IMR-90 (cell line): ENCODE data around the gene ATRAID. TPM values are rescaled to one million over a fixed set of nuclear protein-coding genes. Genes with fewer than 3 reads are reported as not detected.

Source experiments
- ATAC-seq: fragments of 200-7000 bp; cut with Tn5 transposase; 2 replicates; pipeline ENCODE4 v1.9.1; 2020; ENCODE audit warnings: low read depth, mild to moderate bottlenecking, moderate library complexity
- BruUV-seq: library from RNA; stranded (reverse); fragments of 400-500 nt; replicated peaks from 2 replicates; lab custom pipeline; 2021; lab: Mats Ljungman, UMichigan
- CTCF ChIA-PET: fragments of 300-600 bp; formaldehyde crosslinking; extraction: SDS; loops from one replicate; lab custom pipeline; 2021; ENCODE audit warnings: antibody characterized with exemption; lab: Yijun Ruan, JAX
- POLR2A ChIA-PET: fragments of 300-600 bp; sonication (Branson Sonifier 250); formaldehyde crosslinking; loops from one replicate; lab custom pipeline; 2022; ENCODE audit warnings: antibody characterized with exemption; ENCODE audit not compliant: unreplicated experiment; lab: Charles Lee
- DNase-seq: peaks from one replicate; pipeline ENCODE4 v3.0.0; 2013
- H2AFZ ChIP-seq: replicated peaks from 2 replicates; pipeline ENCODE3; 2013; ENCODE audit warnings: low read length, mild to moderate bottlenecking; ENCODE audit not compliant: poor library complexity
- H2AK5ac ChIP-seq: 2 replicates; pipeline ENCODE4 v1.6.1; 2013; ENCODE audit warnings: low read depth, low read length, inconsistent platforms
- H2AK9ac ChIP-seq: replicated peaks from 2 replicates; pipeline ENCODE3; 2013; ENCODE audit warnings: mild to moderate bottlenecking, low read depth, low read length, moderate library complexity; ENCODE audit not compliant: poor library complexity
- H2BK120ac ChIP-seq: 2 replicates; pipeline ENCODE4 v1.6.1; 2013; ENCODE audit warnings: low read depth, low read length, inconsistent platforms
- H2BK15ac ChIP-seq: 3 replicates; pipeline ENCODE4 v1.6.1; 2013; ENCODE audit warnings: low read depth, low read length, inconsistent platforms
- H2BK20ac ChIP-seq: 2 replicates; pipeline ENCODE4 v1.6.1; 2013; ENCODE audit warnings: low read depth, mild to moderate bottlenecking, inconsistent platforms, low read length, moderate library complexity
- H2BK5ac ChIP-seq: 2 replicates; pipeline ENCODE4 v1.6.1; 2013; ENCODE audit warnings: mild to moderate bottlenecking, low read depth, low read length, inconsistent platforms; ENCODE audit not compliant: poor library complexity, severe bottlenecking
- H3K14ac ChIP-seq: replicated peaks from 2 replicates; pipeline ENCODE4 v1.6.1; 2013; ENCODE audit warnings: low read depth, low read length, inconsistent platforms
- H3K18ac ChIP-seq: 2 replicates; pipeline ENCODE4 v1.6.1; 2013; ENCODE audit warnings: low read depth, low read length, control low read depth
- H3K23ac ChIP-seq: 2 replicates; pipeline ENCODE4 v1.6.1; 2013; ENCODE audit warnings: low read depth, low read length, inconsistent platforms
- H3K27ac ChIP-seq: 2 replicates; pipeline ENCODE4 v1.5.1; 2013; ENCODE audit warnings: mild to moderate bottlenecking, control low read depth, low read length; ENCODE audit not compliant: insufficient read depth
- H3K27me3 ChIP-seq: 2 replicates; pipeline ENCODE4 v1.6.1; 2013; ENCODE audit warnings: low read length; ENCODE audit not compliant: control insufficient read depth, insufficient read depth
- H3K36me3 ChIP-seq: 2 replicates; pipeline ENCODE4 v1.6.1; 2013; ENCODE audit warnings: low read length, mixed read lengths; ENCODE audit not compliant: control insufficient read depth, insufficient read depth
- H3K4ac ChIP-seq: 2 replicates; pipeline ENCODE4 v1.6.1; 2013; ENCODE audit warnings: low read depth, low read length, inconsistent platforms
- H3K4me1 ChIP-seq: 2 replicates; pipeline ENCODE4 v1.6.1; 2013; ENCODE audit warnings: low read length, mixed read lengths; ENCODE audit not compliant: control insufficient read depth, insufficient read depth
- H3K4me2 ChIP-seq: 2 replicates; pipeline ENCODE4 v1.6.1; 2013; ENCODE audit warnings: low read depth, mild to moderate bottlenecking, control low read depth, low read length, moderate library complexity
- H3K4me3 ChIP-seq: 2 replicates; pipeline ENCODE4 v1.5.1; 2013; ENCODE audit warnings: low read depth, mild to moderate bottlenecking, control low read depth, low read length, moderate library complexity; ENCODE audit not compliant: insufficient read depth
- H3K56ac ChIP-seq: 2 replicates; pipeline ENCODE4 v1.6.1; 2013; ENCODE audit warnings: low read length, inconsistent platforms; ENCODE audit not compliant: insufficient read depth; ENCODE audit errors: extremely low read depth
- H3K79me1 ChIP-seq, 2 experiments: 2 replicates each; pipeline ENCODE4 v1.6.1; 2013; ENCODE audit warnings: low read length in 2 of 2, inconsistent platforms in 1 of 2, low read depth in 1 of 2
- H3K9ac ChIP-seq: 2 replicates; pipeline ENCODE4 v1.6.1; 2013; ENCODE audit warnings: low read depth, low read length, control low read depth
- H3K9me1 ChIP-seq: 2 replicates; pipeline ENCODE4 v1.6.1; 2013; ENCODE audit warnings: low read length, inconsistent platforms; ENCODE audit not compliant: insufficient read depth
- H3K9me3 ChIP-seq: 2 replicates; pipeline ENCODE4 v1.6.1; 2013; ENCODE audit warnings: low read length; ENCODE audit not compliant: control insufficient read depth, insufficient read depth
- H4K20me1 ChIP-seq: 2 replicates; pipeline ENCODE4 v1.6.1; 2013; ENCODE audit warnings: low read length, inconsistent platforms; ENCODE audit not compliant: insufficient read depth
- H4K5ac ChIP-seq: 2 replicates; pipeline ENCODE4 v1.6.1; 2013; ENCODE audit warnings: mild to moderate bottlenecking, low read depth, low read length, control low read depth
- H4K8ac ChIP-seq, 2 experiments: 2 replicates each; pipeline ENCODE4 v1.6.1; 2013; ENCODE audit warnings: low read depth in 2 of 2, low read length in 2 of 2, control low read depth in 1 of 2, inconsistent platforms in 1 of 2
- H4K91ac ChIP-seq: 2 replicates; pipeline ENCODE4 v1.6.1; 2013; ENCODE audit warnings: low read depth, low read length, inconsistent platforms; ENCODE audit not compliant: insufficient read depth
- BHLHE40 ChIP-seq: fragments of 150-350 bp; IDR thresholded peaks from 2 replicates; pipeline ENCODE4 v1.6.1; 2016; ENCODE audit warnings: mild to moderate bottlenecking, low read depth, low read length
- CHD1 ChIP-seq: IDR thresholded peaks from 2 replicates; pipeline ENCODE4 v1.6.1; 2012; ENCODE audit warnings: low read depth, low read length, improper control_type of control experiment
- CTCF ChIP-seq: conservative IDR thresholded peaks from 2 replicates; pipeline ENCODE4 v1.5.1; 2012; ENCODE audit warnings: mild to moderate bottlenecking, low read depth, low read length, improper control_type of control experiment
- ELK1 ChIP-seq: fragments of 150-350 bp; IDR thresholded peaks from 2 replicates; pipeline ENCODE4 v1.6.1; 2016; ENCODE audit warnings: low read depth, mild to moderate bottlenecking, low read length, moderate library complexity, borderline replicate concordance
- FOS ChIP-seq: fragments of 150-350 bp; IDR thresholded peaks from 2 replicates; pipeline ENCODE4 v1.6.1; 2016; ENCODE audit warnings: low read depth, low read length
- MAFK ChIP-seq: IDR thresholded peaks from 2 replicates; pipeline ENCODE4 v1.6.1; 2012; ENCODE audit warnings: low read depth, low read length, improper control_type of control experiment
- MAZ ChIP-seq: IDR thresholded peaks from 2 replicates; pipeline ENCODE4 v1.6.1; 2012; ENCODE audit warnings: low read depth, mild to moderate bottlenecking, low read length, improper control_type of control experiment, moderate library complexity, borderline replicate concordance
- NFE2L2 ChIP-seq: fragments of 150-350 bp; IDR thresholded peaks from 2 replicates; pipeline ENCODE4 v1.6.1; 2016; ENCODE audit warnings: low read depth, mild to moderate bottlenecking, low read length
- POLR2A ChIP-seq: IDR thresholded peaks from 2 replicates; pipeline ENCODE4 v1.6.1; 2012; ENCODE audit warnings: mild to moderate bottlenecking, low read depth, low read length
- RAD21 ChIP-seq: IDR thresholded peaks from 2 replicates; pipeline ENCODE4 v1.6.1; 2012; ENCODE audit warnings: low read length, improper control_type of control experiment
- RCOR1 ChIP-seq: IDR thresholded peaks from 2 replicates; pipeline ENCODE4 v1.6.1; 2012; ENCODE audit warnings: mild to moderate bottlenecking, low read length, improper control_type of control experiment; ENCODE audit not compliant: insufficient replicate concordance
- SMC3 ChIP-seq: fragments of 150-350 bp; IDR thresholded peaks from 2 replicates; pipeline ENCODE4 v1.6.1; 2016; ENCODE audit warnings: low read depth, mild to moderate bottlenecking, antibody characterized with exemption, low read length, moderate library complexity
- USF2 ChIP-seq: fragments of 150-350 bp; IDR thresholded peaks from 2 replicates; pipeline ENCODE4 v1.6.1; 2017; ENCODE audit warnings: mild to moderate bottlenecking, antibody characterized with exemption, low read length, low read depth
- WGBS, 2 experiments: methylation state at CpG; one replicate each; pipeline versions ENCODE4 v1.1.5 to v1.1.7; 2013; ENCODE audit warnings: missing lambda C conversion rate in 2 of 2; ENCODE audit not compliant: insufficient read length in 1 of 2; ENCODE audit errors: extremely low coverage in 2 of 2; 5-methylcytosine and 5-hydroxymethylcytosine counted together
- dilution Hi-C: fragments of 300-500 bp; cut with HindIII; formaldehyde crosslinking; loops from one replicate; pipeline ENCODE4 v1.14.3; 2018; ENCODE audit warnings: low sequenced_read_pairs; ENCODE audit not compliant: unreplicated experiment
- in situ Hi-C: fragments of 300-500 bp; cut with MboI; formaldehyde crosslinking; loops from 3 replicates; pipeline ENCODE4 v1.14.3; 2019; ENCODE audit warnings: low sequenced_read_pairs, inconsistent platforms, mixed read lengths
- intact Hi-C: fragments of 100-400 bp; cut with micrococcal nuclease; formaldehyde crosslinking; loops from 2 replicates; pipeline ENCODE4 v1.10.0; 2022
- polyA plus RNA-seq, 3 experiments: library from polyadenylated mRNA; depleted of rRNA; stranded (reverse); fragments of >200 nt; gene quantifications; 2 replicates each; pipeline ENCODE4 v1.2.3, GENCODE V29; 2012; ENCODE audit warnings: low replicate concordance in 1 of 3
- total RNA-seq: library from RNA; depleted of rRNA; stranded (reverse); fragments of >200 nt; gene quantifications from 2 replicates; pipeline ENCODE4 v1.2.3, GENCODE V29; 2012

Gene ATRAID
- total and polyA plus RNA-seq, 2 of the 4 experiments (the other 2 are of a cell fraction) = 138 to 173 TPM

- TF ChIP-seq SMC3 (no peak), RAD21 (no peak), MAZ (no peak), RCOR1 (no peak), FOS (no peak), ELK1 (no peak), MAFK (no peak), CHD1 (no peak), NFE2L2 (no peak), POLR2A (no peak), CTCF (no peak), BHLHE40 (no peak), USF2 (no peak)
- H2BK15ac ChIP-seq = no peak overlapping the region
- H2BK20ac ChIP-seq = no peak overlapping the region
- no peak overlapping the region for H4K5ac ChIP-seq
- H3K56ac ChIP-seq = no peak overlapping the region
- H2BK120ac ChIP-seq = no peak overlapping the region
- H3K18ac ChIP-seq = no peak overlapping the region
- H3K4ac ChIP-seq = no peak overlapping the region
- H3K4me3 ChIP-seq = no peak overlapping the region
- H3K4me2 ChIP-seq = no peak overlapping the region
- H2AFZ ChIP-seq = no peak overlapping the region
- DNase-seq = no peak
- in situ Hi-C loops = no loop called here
- no peak overlapping the region for H2BK5ac ChIP-seq
- H4K8ac ChIP-seq = no peak overlapping the region
- no peaks in the 10 kb centered on the region for H3K9me3 ChIP-seq
- no peak overlapping the region for H4K91ac ChIP-seq
- ChIA-PET CTCF (interaction anchor here (1.2 kb wide), 1 partner anchor 61 kb away, joined by 5 read pairs; no protein-coding TSS in a partner anchor), POLR2A (no interaction called here)
- no peak overlapping the region for H3K14ac ChIP-seq
- peaks cover 69% of the 10 kb centered on the region for H3K36me3 ChIP-seq
- no peak for ATAC-seq
- H3K9ac ChIP-seq = no peak overlapping the region
- no peak overlapping the region for H3K27ac ChIP-seq
- dilution Hi-C loops = no loop called here
- no peak overlapping the region for H3K23ac ChIP-seq
- 71% methylated on average over 10 of the region's 24 CpGs; no CpG with 5 or more reads in 1 of the 2 experiments for WGBS, 2 experiments
- H4K20me1 ChIP-seq = no peaks in the 10 kb centered on the region; the same call in 1 of the 2 replicates
- peak overlapping the region; percentile 42 for H2AK9ac ChIP-seq
- no TSS peak for BruUV-seq
- H2AK5ac ChIP-seq = no peak overlapping the region
- intact Hi-C loops = no loop called here
- H3K4me1 ChIP-seq = no peaks in the 10 kb centered on the region
- H3K79me1 ChIP-seq = no peaks in the 10 kb centered on the region
- H3K27me3 ChIP-seq = no peaks in the 10 kb centered on the region
- H3K9me1 ChIP-seq = no peaks in the 10 kb centered on the region
Measured at GRCh38 chr2:27241761-27242613, 30.1 kb downstream of the ATRAID start.
